ENCODE measurements around the gene RFX3. TPM values are rescaled to one million over a fixed set of nuclear protein-coding genes. Genes with fewer than 3 reads are reported as not detected.

Gene RFX3
- total and polyA plus RNA-seq, 2 of the 13 experiments (the other 11 are each of a cell fraction or from before 2014, with no cell fraction given) = 2.7 to 5.3 TPM

GRCh38 chr9:3200331-3200774 lies 325.4 kb downstream of the RFX3 start:
- H3K4me2 ChIP-seq (ENCODE audit: low read depth, low read length) = no peak overlapping the region
- H3K4me1 ChIP-seq (ENCODE audit: insufficient read depth, low read length) = no peaks in the 10 kb centered on the region
- H4K20me1 ChIP-seq (ENCODE audit: insufficient read depth, low read length) = no peaks in the 10 kb centered on the region
- no peak overlapping the region for H3K9ac ChIP-seq (ENCODE audit: insufficient read depth, low read depth, low read length)
- in situ Hi-C loops (cut with HindIII; ENCODE audit: extremely low pct_ligation_motif_present, low pct_unique_long_range_greater_than_20kb) (no loop called here), intact Hi-C loops (cut with micrococcal nuclease; ENCODE audit: unreplicated experiment) (no loop called here)
- POLR2A ChIA-PET = no interaction called here
- CTCF ChIA-PET (ENCODE audit: low intra/inter-chr PET ratio, low total read pairs) = no interaction called here
- ATAC-seq (no peak), DNase-seq (ENCODE audit: low spot score) (no peak), FAIRE-seq (no peak)
- BruUV-seq (replicated peaks) = no TSS peak
- H3K27ac ChIP-seq (ENCODE audit: extremely low read length, insufficient read depth, low read length) = no peak overlapping the region
- 61% methylated on average over 4 of the region's 4 CpGs for WGBS (ENCODE audit: low lambda C conversion rate)
- no peaks in the 10 kb centered on the region for H3K36me3 ChIP-seq (replicated peaks in 1 of 2; ENCODE audit: control insufficient read depth in 1 of 2, insufficient read depth in 2 of 2, low read length in 2 of 2)
- no peaks in the 10 kb centered on the region for H3K9me3 ChIP-seq (ENCODE audit: low read length)
- no peak overlapping the region for H2AFZ ChIP-seq (ENCODE audit: low read length)
- no peaks in the 10 kb centered on the region for H3K79me2 ChIP-seq (ENCODE audit: insufficient read depth, low read length)
- H3K27me3 ChIP-seq (ENCODE audit: control insufficient read depth in 1 of 2, insufficient read depth in 2 of 2, low read length in 2 of 2) = no peaks in the 10 kb centered on the region
- H3K4me3 ChIP-seq (replicated peaks in 1 of 3; ENCODE audit: insufficient read depth in 1 of 3, low read depth in 2 of 3, low read length in 3 of 3) = no peak overlapping the region
- no peak for TF ChIP-seq ZNF878 (CRISPR knock-in tag; IDR thresholded peaks at IDR 0.05)
- no peak for TF ChIP-seq CHD2 (IDR thresholded peaks at IDR 0.05; ENCODE audit: low read depth, low read length)

GRCh38 chr9:3193791-3194190 lies 332.0 kb downstream of the RFX3 start:
- Histone ChIP-seq H3K4me2 (ENCODE audit: low read depth, low read length) (no peak overlapping the region), H3K27ac (ENCODE audit: extremely low read length, insufficient read depth, low read length) (no peak overlapping the region), H3K4me3 (replicated peaks in 1 of 3; ENCODE audit: insufficient read depth in 1 of 3, low read depth in 2 of 3, low read length in 3 of 3) (no peak overlapping the region), H3K9ac (ENCODE audit: insufficient read depth, low read depth, low read length) (no peak overlapping the region), H3K9me3 (ENCODE audit: low read length) (no peaks in the 10 kb centered on the region), H3K4me1 (ENCODE audit: insufficient read depth, low read length) (peaks cover 5% of the 10 kb centered on the region; the same call in 1 of the 2 replicates), H3K79me2 (ENCODE audit: insufficient read depth, low read length) (no peaks in the 10 kb centered on the region), H3K36me3 (replicated peaks in 1 of 2; ENCODE audit: control insufficient read depth in 1 of 2, insufficient read depth in 2 of 2, low read length in 2 of 2) (no peaks in the 10 kb centered on the region), H2AFZ (ENCODE audit: low read length) (no peak overlapping the region), H4K20me1 (ENCODE audit: insufficient read depth, low read length) (no peaks in the 10 kb centered on the region), H3K27me3 (ENCODE audit: control insufficient read depth in 1 of 2, insufficient read depth in 2 of 2, low read length in 2 of 2) (no peaks in the 10 kb centered on the region)
- in situ Hi-C loops (cut with HindIII; ENCODE audit: extremely low pct_ligation_motif_present, low pct_unique_long_range_greater_than_20kb) (no loop called here), intact Hi-C loops (cut with micrococcal nuclease; ENCODE audit: unreplicated experiment) (no loop called here)
- ChIA-PET CTCF (ENCODE audit: low intra/inter-chr PET ratio, low total read pairs) (no interaction called here), POLR2A (no interaction called here)
- no peak for FAIRE-seq
- ATAC-seq = no peak
- DNase-seq (ENCODE audit: low spot score) = no peak
- WGBS (ENCODE audit: low lambda C conversion rate) = 56% methylated on average over 4 of the region's 4 CpGs
- BruUV-seq (replicated peaks) = no TSS peak
- no peak for TF ChIP-seq ZNF225 (CRISPR knock-in tag; IDR thresholded peaks at IDR 0.05)
- no peak for TF ChIP-seq TRAFD1 (CRISPR knock-in tag; IDR thresholded peaks at IDR 0.05; ENCODE audit: borderline replicate concordance)
- no peak for TF ChIP-seq ZFP1 (CRISPR knock-in tag; IDR thresholded peaks at IDR 0.05)
- no peak for TF ChIP-seq ZNF337 (CRISPR knock-in tag; IDR thresholded peaks at IDR 0.05; ENCODE audit: borderline replicate concordance, low read depth)
- no peak for TF ChIP-seq SNRNP70 (IDR thresholded peaks at IDR 0.05; ENCODE audit: low read depth, low read length)
- TF ChIP-seq ZNF263 (CRISPR knock-in tag; IDR thresholded peaks at IDR 0.05) = no peak
- TF ChIP-seq DNMT3B (CRISPR knock-in tag; conservative IDR thresholded peaks at IDR 0.05) = no peak
- TF ChIP-seq ZNF782 (CRISPR knock-in tag; IDR thresholded peaks at IDR 0.05; ENCODE audit: borderline replicate concordance) = no peak
- TF ChIP-seq REL (CRISPR knock-in tag; conservative IDR thresholded peaks at IDR 0.05) = no peak
- no peak for TF ChIP-seq HMG20B (CRISPR knock-in tag; conservative IDR thresholded peaks at IDR 0.05)
- TF ChIP-seq ZBTB49 (CRISPR knock-in tag; IDR thresholded peaks at IDR 0.05; ENCODE audit: borderline replicate concordance) = no peak
- TF ChIP-seq RFX5 (IDR thresholded peaks at IDR 0.05; ENCODE audit: low read depth, low read length) = no peak
- TF ChIP-seq SCMH1 (CRISPR knock-in tag; IDR thresholded peaks at IDR 0.05; ENCODE audit: borderline replicate concordance) = no peak
- no peak for TF ChIP-seq MXD3 (CRISPR knock-in tag; IDR thresholded peaks at IDR 0.05)
- TF ChIP-seq ZNF367 (CRISPR knock-in tag; IDR thresholded peaks at IDR 0.05; ENCODE audit: borderline replicate concordance) = no peak

Measured in HepG2 (cell line).